Epidermal melanocyte (primary cell): ENCODE measurements around the gene INPP5E.

Experiments
- DNase-seq: peaks from one replicate; pipeline ENCODE4 v3.0.0; 2011; ENCODE audit warnings: low spot score; ENCODE audit not compliant: insufficient read length

Gene INPP5E

GRCh38 chr9:136439481-136440408 lies at the start of gene INPP5E:
TSS of gene INPP5E (minus strand) at chr9:136439845. CDS start at chr9:136439419, 426 bp downstream.
- DNase-seq: peak; percentile 94

- DNase-seq: no peak
Observed at GRCh38 chr9:136488247-136489214, 48.9 kb upstream of the INPP5E start.

- no peak for DNase-seq
Observed at GRCh38 chr9:136487672-136488071, 48.0 kb upstream of the INPP5E start.

GRCh38 chr9:136486823-136487620 lies 47.4 kb upstream of the INPP5E start:
- DNase-seq: no peak

- no peak for DNase-seq
Observed at GRCh38 chr9:136486131-136486530, 46.5 kb upstream of the INPP5E start.

- peak; percentile 81 for DNase-seq
Observed at GRCh38 chr9:136485049-136486045, 45.7 kb upstream of the INPP5E start.

GRCh38 chr9:136484153-136485048 lies 44.8 kb upstream of the INPP5E start:
- no peak for DNase-seq

GRCh38 chr9:136483589-136484152 lies 44.0 kb upstream of the INPP5E start:
- DNase-seq: peak; percentile 88

GRCh38 chr9:136482793-136483588 lies 43.3 kb upstream of the INPP5E start, which contains the start of gene SEC16A:
TSS of gene SEC16A (minus strand) at chr9:136483040. CDS start at chr9:136477615, 5,425 bp downstream.
- DNase-seq: peak; percentile 93

- no peak for DNase-seq
Observed at GRCh38 chr9:136482046-136482792, 42.6 kb upstream of the INPP5E start.

GRCh38 chr9:136481558-136481957 lies 41.9 kb upstream of the INPP5E start:
- no peak for DNase-seq

GRCh38 chr9:136476369-136477150 lies 36.9 kb upstream of the INPP5E start:
- no peak for DNase-seq

GRCh38 chr9:136474974-136475865 lies 35.6 kb upstream of the INPP5E start:
- DNase-seq: no peak

- DNase-seq: no peak
Observed at GRCh38 chr9:136474021-136474640, 34.5 kb upstream of the INPP5E start.

- no peak for DNase-seq
Observed at GRCh38 chr9:136473354-136473721, 33.7 kb upstream of the INPP5E start.
